CD4-positive, alpha-beta T cell treated with Interleukin-21 for 1 hour (primary cell): ENCODE data around the gene C5orf52.
"Not testable (repeated sequence)": the region's sequence is repeated elsewhere in the genome, so short reads cannot be mapped to it uniquely, and the experiment has no call there.

Source experiments
- DNase-seq: peaks from one replicate; pipeline ENCODE4 v3.0.0-alpha.2; 2020

The C5orf52 gene

GRCh38 chr5:157679801-157680200 lies 8.5 kb downstream of the C5orf52 start:
- no peak for DNase-seq

- no peak for DNase-seq
Observed at GRCh38 chr5:157680239-157680638, 8.9 kb downstream of the C5orf52 start.

- no peak for DNase-seq
Observed at GRCh38 chr5:157681048-157681447, 9.7 kb downstream of the C5orf52 start.

- no peak for DNase-seq
Observed at GRCh38 chr5:157682257-157682656, 10.9 kb downstream of the C5orf52 start.

- DNase-seq: not testable (repeated sequence)
Observed at GRCh38 chr5:157686276-157687197, 15.2 kb downstream of the C5orf52 start.

- DNase-seq: no peak
Observed at GRCh38 chr5:157687198-157687554, 15.8 kb downstream of the C5orf52 start.

- peak; percentile 30 for DNase-seq
Observed at GRCh38 chr5:157689942-157690689, 18.8 kb downstream of the C5orf52 start.

GRCh38 chr5:157690690-157691433 lies 19.5 kb downstream of the C5orf52 start:
- no peak for DNase-seq

GRCh38 chr5:157693816-157694215 lies 22.5 kb downstream of the C5orf52 start:
- not testable (repeated sequence) for DNase-seq

GRCh38 chr5:157696154-157696553 lies 24.8 kb downstream of the C5orf52 start:
- DNase-seq: not testable (repeated sequence)

- DNase-seq: not testable (repeated sequence)
Observed at GRCh38 chr5:157698674-157699073, 27.3 kb downstream of the C5orf52 start.

- DNase-seq: no peak
Observed at GRCh38 chr5:157703736-157704135, 32.4 kb downstream of the C5orf52 start.

GRCh38 chr5:157708866-157709265 lies 37.5 kb downstream of the C5orf52 start:
- DNase-seq: no peak

- DNase-seq: no peak
Observed at GRCh38 chr5:157709346-157709745, 38.0 kb downstream of the C5orf52 start.

GRCh38 chr5:157710431-157710830 lies 39.1 kb downstream of the C5orf52 start:
- DNase-seq: no peak

- no peak for DNase-seq
Observed at GRCh38 chr5:157710882-157711281, 39.5 kb downstream of the C5orf52 start.

GRCh38 chr5:157713830-157714595 lies 42.7 kb downstream of the C5orf52 start:
- no peak for DNase-seq

- DNase-seq: no peak
Observed at GRCh38 chr5:157714596-157714864, 43.2 kb downstream of the C5orf52 start.

GRCh38 chr5:157718519-157718918 lies 47.2 kb downstream of the C5orf52 start:
- DNase-seq: peak; percentile 65

GRCh38 chr5:157719245-157719644 lies 47.9 kb downstream of the C5orf52 start:
- no peak for DNase-seq

GRCh38 chr5:157721159-157721558 lies 49.8 kb downstream of the C5orf52 start:
- DNase-seq: no peak

GRCh38 chr5:157722895-157723294 lies 51.6 kb downstream of the C5orf52 start:
- DNase-seq: not testable (repeated sequence)

- not testable (repeated sequence) for DNase-seq
Observed at GRCh38 chr5:157726607-157727006, 55.3 kb downstream of the C5orf52 start.
